ENCODE data around the gene NAT10.

DNA sequence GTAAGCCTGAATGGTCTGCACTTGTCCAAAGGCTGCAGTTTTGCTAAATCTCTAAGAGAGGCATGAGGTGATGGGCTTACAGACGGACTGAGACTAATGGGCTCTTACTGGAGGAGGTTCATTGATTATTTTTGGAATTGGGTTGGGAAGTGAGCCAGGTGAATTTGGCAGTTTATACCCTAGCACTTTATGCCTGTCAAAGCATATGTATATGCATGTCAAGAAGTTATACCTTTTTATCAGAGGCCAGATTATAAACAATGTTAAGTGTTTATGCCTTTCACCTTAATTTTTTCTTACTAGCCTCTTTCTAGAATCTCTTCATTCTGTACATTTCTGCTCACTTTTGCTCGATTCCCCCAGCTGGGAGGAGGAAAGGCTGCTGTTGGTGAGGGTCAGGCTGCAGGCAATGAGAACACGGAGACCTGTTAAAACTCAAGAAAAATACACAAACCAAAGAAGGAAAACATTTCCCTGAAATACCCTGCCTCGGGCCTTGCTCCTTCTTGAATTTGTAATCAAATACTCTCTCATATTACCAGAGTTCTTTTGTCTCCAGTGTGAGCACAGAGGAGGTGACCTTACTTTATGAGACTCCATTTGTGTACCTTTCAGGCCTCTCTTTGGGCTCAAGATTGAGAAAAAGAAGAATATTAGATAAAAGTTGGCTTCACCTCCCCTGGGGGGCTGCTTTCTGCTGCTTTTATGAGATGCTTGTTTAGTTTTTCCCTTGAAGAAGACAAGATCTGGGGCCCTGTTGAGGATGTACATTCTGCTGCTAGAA is 19.6 kb downstream of the NAT10 start:
- TF ChIP-seq POLR2A (IDR thresholded peaks at IDR 0.05): no peak
- TF ChIP-seq, protein P1, sequence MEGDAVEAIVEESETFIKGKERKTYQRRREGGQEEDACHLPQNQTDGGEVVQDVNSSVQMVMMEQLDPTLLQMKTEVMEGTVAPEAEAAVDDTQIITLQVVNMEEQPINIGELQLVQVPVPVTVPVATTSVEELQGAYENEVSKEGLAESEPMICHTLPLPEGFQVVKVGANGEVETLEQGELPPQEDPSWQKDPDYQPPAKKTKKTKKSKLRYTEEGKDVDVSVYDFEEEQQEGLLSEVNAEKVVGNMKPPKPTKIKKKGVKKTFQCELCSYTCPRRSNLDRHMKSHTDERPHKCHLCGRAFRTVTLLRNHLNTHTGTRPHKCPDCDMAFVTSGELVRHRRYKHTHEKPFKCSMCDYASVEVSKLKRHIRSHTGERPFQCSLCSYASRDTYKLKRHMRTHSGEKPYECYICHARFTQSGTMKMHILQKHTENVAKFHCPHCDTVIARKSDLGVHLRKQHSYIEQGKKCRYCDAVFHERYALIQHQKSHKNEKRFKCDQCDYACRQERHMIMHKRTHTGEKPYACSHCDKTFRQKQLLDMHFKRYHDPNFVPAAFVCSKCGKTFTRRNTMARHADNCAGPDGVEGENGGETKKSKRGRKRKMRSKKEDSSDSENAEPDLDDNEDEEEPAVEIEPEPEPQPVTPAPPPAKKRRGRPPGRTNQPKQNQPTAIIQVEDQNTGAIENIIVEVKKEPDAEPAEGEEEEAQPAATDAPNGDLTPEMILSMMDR (IDR thresholded peaks at IDR 0.05): no peak
